Omental fat pad (tissue), 4 donors: ENCODE data around the gene SPTBN1. TPM values are rescaled to one million over a fixed set of nuclear protein-coding genes. Genes with fewer than 3 reads are reported as not detected.
A peak's percentile ranks its signal among the peaks of the same experiment; 100 is the strongest.
"Not testable (repeated sequence)": the region's sequence is repeated elsewhere in the genome, so short reads cannot be mapped to it uniquely, and the experiment has no call there.

Experiments
- ATAC-seq: fragments of 150-250 bp; one replicate; pipeline ENCODE4 v1.9.1; 2016; ENCODE audit warnings: mild to moderate bottlenecking, moderate library complexity; ENCODE audit not compliant: low FRiP score
- DNase-seq: peaks from one replicate; pipeline ENCODE4 v3.0.0-alpha.2; 2019; ENCODE audit warnings: low spot score
- total RNA-seq, 4 donors: library from RNA; depleted of rRNA; stranded (reverse); fragments of >200 nt; gene quantifications; one replicate each; pipeline ENCODE4 v1.1.0, GENCODE V29; 2016
- TF ChIP-seq, protein P1 (sequence below), 3 donors: fragments of 450-650 bp; IDR thresholded peaks; one replicate each; pipeline ENCODE4 v1.5.1; 2016 to 2017; ENCODE audit warnings: antibody characterized with exemption in 3 of 3, mild to moderate bottlenecking in 3 of 3, moderate library complexity in 2 of 3

Gene SPTBN1
- total RNA-seq, 4 donors from 2014 or later = 681 to 1,046 (median 964) TPM

DNA sequence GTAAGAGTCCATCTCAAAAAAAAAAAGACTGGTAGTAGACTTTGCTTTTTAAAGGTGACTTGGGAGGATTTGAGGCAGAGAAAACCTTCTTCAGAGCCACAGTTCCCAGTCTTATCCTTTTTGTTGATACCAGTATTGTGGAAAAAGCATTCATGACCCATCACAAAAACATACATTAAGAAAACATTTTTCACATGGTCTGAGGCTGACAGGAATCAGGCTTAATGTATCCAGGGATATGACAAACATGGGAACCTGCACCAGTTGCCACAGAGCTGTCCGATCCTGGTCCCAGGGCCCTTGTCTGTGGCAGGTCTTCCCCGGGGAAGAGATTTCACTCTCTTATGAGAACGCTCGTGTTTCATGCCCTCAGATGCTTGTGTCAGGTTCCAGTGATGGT is 21.8 kb downstream of the SPTBN1 start:
- DNase-seq = no peak
- TF ChIP-seq, protein P1, sequence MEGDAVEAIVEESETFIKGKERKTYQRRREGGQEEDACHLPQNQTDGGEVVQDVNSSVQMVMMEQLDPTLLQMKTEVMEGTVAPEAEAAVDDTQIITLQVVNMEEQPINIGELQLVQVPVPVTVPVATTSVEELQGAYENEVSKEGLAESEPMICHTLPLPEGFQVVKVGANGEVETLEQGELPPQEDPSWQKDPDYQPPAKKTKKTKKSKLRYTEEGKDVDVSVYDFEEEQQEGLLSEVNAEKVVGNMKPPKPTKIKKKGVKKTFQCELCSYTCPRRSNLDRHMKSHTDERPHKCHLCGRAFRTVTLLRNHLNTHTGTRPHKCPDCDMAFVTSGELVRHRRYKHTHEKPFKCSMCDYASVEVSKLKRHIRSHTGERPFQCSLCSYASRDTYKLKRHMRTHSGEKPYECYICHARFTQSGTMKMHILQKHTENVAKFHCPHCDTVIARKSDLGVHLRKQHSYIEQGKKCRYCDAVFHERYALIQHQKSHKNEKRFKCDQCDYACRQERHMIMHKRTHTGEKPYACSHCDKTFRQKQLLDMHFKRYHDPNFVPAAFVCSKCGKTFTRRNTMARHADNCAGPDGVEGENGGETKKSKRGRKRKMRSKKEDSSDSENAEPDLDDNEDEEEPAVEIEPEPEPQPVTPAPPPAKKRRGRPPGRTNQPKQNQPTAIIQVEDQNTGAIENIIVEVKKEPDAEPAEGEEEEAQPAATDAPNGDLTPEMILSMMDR (IDR thresholded peaks at IDR 0.05) = no peak
- no peak for ATAC-seq

DNA sequence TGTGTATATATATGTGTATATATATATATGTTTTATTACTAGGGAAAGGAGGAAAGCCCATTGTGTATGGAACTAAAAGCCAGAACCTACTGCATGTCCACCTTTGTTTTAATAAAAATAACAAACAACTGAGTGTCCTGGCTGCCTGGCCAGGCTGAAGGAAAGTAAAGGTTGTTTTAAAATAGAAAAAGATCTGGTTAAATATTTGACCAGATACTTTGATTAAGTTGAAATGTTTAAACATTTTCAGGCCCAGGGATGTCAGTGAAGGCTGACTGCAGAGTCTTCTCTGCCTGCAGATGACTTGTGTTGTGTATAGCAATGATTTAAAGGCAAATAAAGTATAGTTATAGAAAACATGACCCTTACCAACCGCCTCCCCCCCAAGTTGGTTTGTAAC is 22.8 kb downstream of the SPTBN1 start:
- TF ChIP-seq, protein P1 (IDR thresholded peaks at IDR 0.05) = no peak
- DNase-seq = no peak
- no peak for ATAC-seq

DNA sequence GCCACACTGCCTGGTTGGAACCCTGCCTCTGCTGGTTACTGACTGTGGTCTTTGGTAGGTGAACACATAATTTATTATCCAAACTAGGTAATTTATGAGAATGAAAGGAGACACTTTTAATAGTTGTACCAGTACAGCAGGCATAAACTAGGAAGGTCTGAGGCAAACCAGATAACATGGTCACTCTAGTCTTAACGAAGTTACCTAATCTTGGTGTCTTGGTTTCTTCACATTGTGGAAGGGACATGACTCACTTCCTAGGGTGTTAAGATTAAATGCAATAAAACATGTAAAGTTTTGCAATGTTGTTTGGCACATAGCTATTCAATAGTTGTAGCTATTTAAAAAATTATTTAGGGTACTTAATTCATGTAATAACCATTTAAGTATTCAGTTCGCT is 23.3 kb downstream of the SPTBN1 start:
- TF ChIP-seq, protein P1 (IDR thresholded peaks at IDR 0.05) = no peak
- ATAC-seq (no peak), DNase-seq (no peak)

DNA sequence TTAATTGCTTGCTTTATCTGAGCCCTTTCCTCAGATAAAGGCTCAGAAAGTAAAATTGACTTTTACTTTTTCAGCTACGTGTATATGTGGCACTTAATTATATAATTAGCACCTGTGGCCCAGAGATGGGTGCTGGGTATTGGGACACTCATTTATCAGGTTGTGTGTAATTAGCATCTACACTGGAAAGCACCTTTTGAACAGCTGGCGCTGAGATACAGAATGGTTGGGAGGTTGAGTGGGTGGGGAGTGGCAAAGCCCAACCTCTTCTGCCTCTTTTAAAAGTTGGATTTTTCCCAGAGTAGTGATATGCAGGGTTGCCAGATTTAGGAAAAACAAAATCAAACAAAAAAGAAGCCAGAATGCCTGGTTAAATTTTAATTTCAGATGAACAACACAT is 23.9 kb downstream of the SPTBN1 start:
- TF ChIP-seq, protein P1 (IDR thresholded peaks at IDR 0.05) = no peak
- no peak for ATAC-seq
- no peak for DNase-seq

DNA sequence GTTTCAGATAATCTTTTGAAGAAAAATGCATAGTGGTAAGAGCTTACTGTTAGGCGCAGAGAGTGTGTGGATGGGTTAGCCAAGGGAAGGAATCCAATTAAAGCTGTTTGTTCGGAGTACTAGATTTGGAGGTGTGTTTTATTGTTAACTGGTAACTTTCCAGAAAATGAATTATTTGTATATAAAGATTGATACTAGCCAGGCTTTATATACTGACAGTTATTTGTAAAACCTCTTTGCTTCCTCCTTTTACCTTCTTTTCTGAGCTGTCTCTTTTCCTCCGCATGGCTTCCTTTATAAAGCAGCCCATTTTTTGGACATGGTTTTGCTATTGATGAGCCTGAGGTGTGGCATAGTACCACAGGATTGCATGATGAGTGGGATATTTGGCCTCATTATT is 25.6 kb downstream of the SPTBN1 start:
- TF ChIP-seq, protein P1 (IDR thresholded peaks at IDR 0.05) = no peak
- ATAC-seq = no peak
- DNase-seq = no peak

DNA sequence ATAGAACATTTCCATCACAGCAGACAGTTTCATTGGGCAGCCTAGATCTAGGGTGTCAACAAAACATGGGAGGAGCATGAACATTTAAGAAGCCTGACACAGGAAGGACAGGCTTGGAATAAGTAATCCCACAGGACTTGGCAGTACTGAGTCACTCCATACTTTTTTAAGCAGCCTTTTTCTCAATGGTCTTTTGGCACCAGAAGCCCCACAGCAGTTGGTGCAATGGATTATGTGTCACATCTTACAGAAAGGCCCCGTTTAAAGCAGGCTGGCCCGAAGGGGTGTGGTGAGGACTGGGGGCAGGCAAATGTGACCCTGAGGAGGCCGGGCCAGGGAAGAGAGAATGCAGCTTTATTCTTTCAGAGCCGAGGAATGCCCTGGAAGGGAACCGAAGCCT is 26.6 kb downstream of the SPTBN1 start:
- DNase-seq = no peak
- ATAC-seq = peak; percentile 67
- TF ChIP-seq, protein P1 (IDR thresholded peaks at IDR 0.05) = no peak

DNA sequence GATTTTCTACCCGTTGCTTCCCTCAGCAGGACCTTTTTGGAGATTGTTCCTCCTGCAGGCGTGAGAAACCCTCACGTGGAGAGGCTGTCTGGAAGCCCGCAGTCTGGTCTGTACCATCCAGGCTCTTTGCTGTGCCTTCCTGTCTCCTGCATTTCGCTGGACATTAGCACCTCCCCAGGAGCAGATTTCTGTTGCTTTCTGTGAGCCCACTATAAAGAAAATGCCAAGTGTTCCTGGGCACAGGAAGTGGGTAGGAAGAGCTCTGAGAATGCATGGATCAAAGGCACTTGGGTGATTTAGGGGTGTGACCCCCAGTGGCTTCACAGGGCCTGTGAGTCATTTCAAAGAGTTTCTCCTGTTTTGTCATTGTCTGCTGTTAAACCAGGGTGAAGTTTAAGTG is 27.3 kb downstream of the SPTBN1 start:
- TF ChIP-seq, protein P1 (IDR thresholded peaks at IDR 0.05) = no peak
- no peak for DNase-seq
- ATAC-seq = no peak

DNA sequence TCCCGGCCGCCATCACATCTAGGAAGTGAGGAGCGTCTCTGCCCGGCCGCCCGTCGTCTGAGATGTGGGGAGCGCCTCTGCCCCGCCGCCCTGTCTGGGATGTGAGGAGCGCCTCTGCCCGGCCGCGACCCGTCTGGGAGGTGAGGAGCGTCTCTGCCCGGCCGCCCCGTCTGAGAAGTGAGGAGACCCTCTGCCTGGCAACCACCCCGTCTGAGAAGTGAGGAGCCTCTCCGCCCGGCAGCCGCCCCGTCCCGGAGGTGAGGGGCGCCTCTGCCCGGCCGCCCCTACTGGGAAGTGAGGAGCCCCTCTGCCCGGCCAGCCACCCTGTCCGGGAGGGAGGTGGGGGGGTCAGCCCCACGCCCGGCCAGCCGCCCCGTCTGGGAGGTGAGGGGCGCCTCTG is 29.6 kb downstream of the SPTBN1 start:
- not testable (repeated sequence) for ATAC-seq, DNase-seq
